H1 (cell line): ENCODE data around the gene HOXD10. TPM values are rescaled to one million over a fixed set of nuclear protein-coding genes. Genes with fewer than 3 reads are reported as not detected.

ENCODE experiments used
- TCF12 ChIP-seq: IDR thresholded peaks from 2 replicates; pipeline ENCODE4 v1.6.1; 2011; ENCODE audit warnings: low read depth, mild to moderate bottlenecking, low read length
- USF2 ChIP-seq: IDR thresholded peaks from 2 replicates; pipeline ENCODE4 v1.6.1; 2011; ENCODE audit warnings: low read length, improper control_type of control experiment
- polyA plus RNA-seq, 7 experiments: library from polyadenylated mRNA; depleted of rRNA in 3 of 7; stranded (reverse) in 5 of 7; unstranded in 2 of 7; fragments of >200 nt in 5 of 7; fragments of 200-250 nt in 2 of 7; gene quantifications; 1 replicate in 5 of 7; 2 replicates in 1 of 7; 4 replicates in 1 of 7; pipeline versions ENCODE4 v1.2.1 to v1.2.3, GENCODE V29; 2011 to 2013; ENCODE audit warnings: missing spikeins in 2 of 7, mixed read lengths in 2 of 7
- total RNA-seq: library from RNA; stranded (reverse); fragmentation: NEBNext Ultra II Directional; extraction: Animal tissue kit (Norgen Biotek cat#: 25700); gene quantifications from 2 replicates; pipeline ENCODE4 v1.2.1, GENCODE V29; 2021

Gene HOXD10
- total and polyA plus RNA-seq, 2 of the 8 experiments (the other 6 are each of a cell fraction or from before 2014, with no cell fraction given): not detected

- peak; percentile 64; the same call in 1 of the 2 replicates for TF ChIP-seq USF2
- TF ChIP-seq TCF12: 0 out of 2 replicates have a peak, but pooled peaks have one; percentile 25
Measured at GRCh38 chr2:176092270-176093144, 24.1 kb upstream of the HOXD10 start, which contains the start of gene HOXD13 (continued).
